Stimulated activated naive CD8-positive, alpha-beta T cell treated with anti-CD3 and anti-CD28 coated beads, Interleukin-15, Interleukin-2, amounts not matched to agents 100 ng/mL and 50 ng/mL, for 24 hours (primary cell): Measurements from ENCODE around the gene SMTN.

Source experiments
- H3K27ac Mint-ChIP-seq: one replicate; pipeline ENCODE4 v1.8.0; 2021; ENCODE audit warnings: mild to moderate bottlenecking, mixed read lengths
- H3K27me3 Mint-ChIP-seq: one replicate; pipeline ENCODE4 v1.8.0; 2021; ENCODE audit warnings: mixed read lengths
- H3K36me3 Mint-ChIP-seq: one replicate; pipeline ENCODE4 v1.8.0; 2021; ENCODE audit warnings: low read depth, mixed read lengths
- H3K4me1 Mint-ChIP-seq: one replicate; pipeline ENCODE4 v1.8.0; 2021; ENCODE audit warnings: low read depth, mixed read lengths
- H3K4me3 Mint-ChIP-seq: one replicate; pipeline ENCODE4 v1.8.0; 2021; ENCODE audit warnings: mild to moderate bottlenecking, mixed read lengths
- H3K9me3 Mint-ChIP-seq: one replicate; pipeline ENCODE4 v1.8.0; 2021; ENCODE audit warnings: mixed read lengths

The SMTN gene

DNA sequence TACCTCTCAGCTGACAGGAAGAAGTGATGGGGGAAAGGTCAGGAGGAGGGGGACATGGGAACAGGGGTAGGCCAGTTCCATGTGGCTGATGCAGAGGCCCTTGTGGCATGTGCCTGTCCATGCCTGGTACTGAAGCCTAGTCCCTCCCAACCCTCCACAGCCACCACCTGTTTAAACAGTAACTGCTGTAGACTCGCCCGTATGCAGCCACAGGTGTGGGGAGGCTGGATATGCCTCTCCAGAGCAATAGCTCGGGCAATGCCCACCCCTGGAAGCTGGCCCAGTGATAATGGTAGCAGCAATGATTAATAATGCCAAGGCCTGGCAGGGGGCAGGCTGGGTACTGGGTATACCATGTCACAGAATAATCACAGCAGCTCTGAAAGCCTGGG lies 2.3 kb downstream of the SMTN start:
- peaks cover 3% of the 10 kb centered on the region for H3K36me3 Mint-ChIP-seq
- H3K27ac Mint-ChIP-seq: no peak overlapping the region
- H3K4me3 Mint-ChIP-seq: peak overlapping the region; percentile 92
- no peaks in the 10 kb centered on the region for H3K9me3 Mint-ChIP-seq
- peaks cover 39% of the 10 kb centered on the region for H3K4me1 Mint-ChIP-seq
- no peaks in the 10 kb centered on the region for H3K27me3 Mint-ChIP-seq

DNA sequence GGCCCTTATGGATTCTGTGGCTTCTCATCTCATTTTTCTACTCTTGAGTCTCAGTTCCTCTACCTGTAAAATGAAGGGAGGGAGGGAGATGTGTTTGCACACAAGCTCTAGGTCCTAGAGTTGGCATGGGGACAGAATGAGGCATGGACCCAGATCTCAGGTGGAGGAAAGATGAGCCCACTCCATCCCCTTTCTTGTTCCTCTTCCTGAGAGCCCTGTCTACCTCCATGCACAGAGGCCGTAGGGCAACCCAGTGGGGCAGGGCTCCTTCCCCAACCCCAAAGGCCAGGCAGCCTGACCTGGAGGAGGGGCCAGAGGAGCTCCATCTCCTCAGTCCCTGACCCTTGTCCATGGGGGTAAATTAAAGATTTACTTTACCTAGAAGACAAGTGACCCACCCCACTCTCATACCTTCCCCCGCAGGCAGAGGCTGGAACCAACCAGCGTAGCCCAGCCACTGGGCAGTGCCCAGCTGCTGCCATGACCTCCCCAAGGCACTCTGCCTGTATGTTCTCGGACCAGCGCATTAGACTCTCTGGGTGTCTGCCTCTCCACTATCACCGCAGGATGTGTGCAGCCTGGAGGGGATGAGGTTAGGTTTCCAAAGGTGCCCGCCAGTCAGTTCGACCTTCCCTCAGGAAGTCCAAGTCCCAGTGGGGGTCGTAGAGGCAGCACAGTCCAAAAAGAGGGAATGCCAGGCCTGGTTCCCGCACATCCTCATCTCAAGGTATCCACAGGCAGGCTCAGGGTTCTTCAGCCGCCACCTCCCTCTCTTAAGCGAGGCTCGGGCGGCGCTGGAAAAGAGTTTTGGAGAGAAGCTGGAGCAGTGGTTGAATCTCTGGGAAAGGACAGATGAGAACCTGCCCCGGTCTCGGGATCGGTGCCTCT lies 3.0 kb downstream of the SMTN start:
- peaks cover 39% of the 10 kb centered on the region for H3K4me1 Mint-ChIP-seq
- peak overlapping the region; percentile 92 for H3K4me3 Mint-ChIP-seq
- H3K36me3 Mint-ChIP-seq: peaks cover 3% of the 10 kb centered on the region
- no peaks in the 10 kb centered on the region for H3K9me3 Mint-ChIP-seq
- H3K27me3 Mint-ChIP-seq: no peaks in the 10 kb centered on the region
- H3K27ac Mint-ChIP-seq: peak overlapping the region; percentile 86

DNA sequence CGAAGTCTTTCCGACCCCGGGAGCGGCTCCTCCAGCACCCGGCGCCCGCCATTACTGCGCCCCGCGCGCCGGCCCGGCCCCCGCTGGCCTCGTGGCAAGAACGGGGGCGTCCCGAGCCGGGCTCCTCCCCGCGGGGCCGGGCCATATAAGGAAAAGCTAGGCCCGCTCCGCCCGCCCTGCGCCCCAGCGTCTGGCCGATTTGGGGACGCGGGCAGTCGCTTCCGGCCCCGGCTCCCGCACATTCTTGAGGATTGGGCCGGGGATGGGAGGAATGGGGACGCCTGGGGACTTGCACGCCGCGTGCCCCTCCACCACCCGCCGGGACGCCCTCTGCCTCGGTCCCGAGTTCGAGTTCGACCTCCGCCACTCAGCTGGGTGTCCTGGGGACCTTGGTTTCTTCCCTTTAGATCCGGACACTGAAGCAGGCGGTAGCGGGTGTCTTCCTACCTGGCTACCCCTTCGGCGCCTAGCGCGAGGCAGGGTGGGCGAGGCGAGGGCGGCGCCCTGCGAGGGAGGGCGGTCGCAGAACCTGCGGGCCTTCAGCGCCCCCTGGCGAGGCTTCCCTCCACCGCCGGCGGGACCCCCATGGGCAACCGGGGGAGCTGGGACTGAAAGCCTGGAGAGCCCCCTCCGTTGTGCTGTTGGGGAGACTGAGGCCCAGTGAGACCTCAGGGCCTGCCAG lies 3.8 kb downstream of the SMTN start:
- Mint-ChIP-seq H3K27ac (peak overlapping the region; percentile 86), H3K36me3 (peaks cover 3% of the 10 kb centered on the region), H3K27me3 (no peaks in the 10 kb centered on the region), H3K4me1 (peaks cover 39% of the 10 kb centered on the region), H3K9me3 (no peaks in the 10 kb centered on the region), H3K4me3 (peak overlapping the region; percentile 92)

DNA sequence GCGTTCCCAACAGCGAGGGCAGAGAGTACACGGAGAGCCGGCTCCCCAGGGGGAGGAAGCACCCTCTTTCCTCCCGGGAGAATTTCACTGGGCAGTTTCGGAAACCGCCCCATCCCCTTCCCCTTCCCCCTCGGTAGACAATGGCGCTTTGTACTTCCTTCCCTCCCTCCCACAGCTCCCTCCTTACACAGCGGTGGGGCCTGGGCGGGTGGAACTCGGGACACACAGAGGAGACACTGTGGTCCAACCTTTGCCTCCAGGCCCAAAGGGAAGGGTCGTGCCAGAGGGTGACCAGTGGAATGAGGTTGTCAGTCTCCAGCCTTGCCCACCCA lies 4.3 kb downstream of the SMTN start:
- Mint-ChIP-seq H3K9me3 (no peaks in the 10 kb centered on the region), H3K27ac (peak overlapping the region; percentile 85), H3K4me3 (peak overlapping the region; percentile 92), H3K4me1 (peaks cover 37% of the 10 kb centered on the region), H3K36me3 (peaks cover 3% of the 10 kb centered on the region), H3K27me3 (no peaks in the 10 kb centered on the region)

DNA sequence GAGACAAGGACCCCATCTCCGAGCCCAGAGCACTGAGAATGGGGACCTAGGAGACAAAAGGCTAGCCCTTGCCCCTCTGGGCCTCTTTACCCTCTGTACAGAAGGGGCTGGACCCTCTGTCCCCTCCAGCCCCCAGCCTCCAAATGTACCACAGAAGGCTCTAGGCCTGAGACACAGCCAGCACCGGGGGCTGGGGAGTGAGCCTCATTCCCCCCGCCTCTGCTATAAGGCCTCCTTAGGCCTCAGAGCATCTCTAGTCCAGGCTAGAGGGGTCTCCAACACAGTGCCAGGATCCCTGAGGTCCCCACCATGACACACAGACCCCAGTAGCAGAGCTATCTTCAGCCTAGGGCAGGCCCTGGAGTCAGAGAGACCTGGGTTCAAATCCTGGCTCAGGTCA lies 4.8 kb downstream of the SMTN start:
- Mint-ChIP-seq H3K27me3 (no peaks in the 10 kb centered on the region), H3K36me3 (peaks cover 3% of the 10 kb centered on the region), H3K4me3 (peak overlapping the region; percentile 92), H3K4me1 (peaks cover 33% of the 10 kb centered on the region), H3K9me3 (no peaks in the 10 kb centered on the region), H3K27ac (no peak overlapping the region)

DNA sequence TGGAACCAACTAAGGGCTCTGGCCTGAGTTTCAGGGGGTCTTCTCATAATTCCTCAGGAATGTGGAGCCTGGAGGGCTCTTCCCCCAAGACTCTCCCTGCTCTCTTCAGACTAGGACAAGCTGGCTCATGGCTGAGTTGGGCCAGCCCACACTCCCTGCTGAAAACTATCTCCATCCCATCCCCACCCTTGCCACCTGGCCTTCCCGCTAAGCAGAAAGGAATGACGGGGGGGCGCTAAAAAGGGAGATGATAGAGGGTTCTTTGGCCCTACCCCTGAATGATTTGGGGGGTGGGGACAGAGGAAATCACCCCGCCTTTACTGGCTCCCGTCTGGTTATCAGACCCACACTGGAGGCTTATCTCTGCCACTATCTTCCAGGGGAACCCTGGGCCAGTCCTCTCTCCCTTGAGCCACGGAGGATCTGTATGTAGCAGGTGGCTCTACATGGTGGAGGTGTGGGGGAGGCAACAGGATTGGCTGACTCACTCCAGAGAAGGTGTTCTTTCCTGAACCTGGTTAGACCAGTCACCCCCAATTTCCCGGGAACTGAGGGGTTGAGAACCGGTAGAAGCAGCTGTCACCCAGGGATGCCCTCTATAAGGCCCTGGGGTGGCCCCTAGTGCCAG lies 5.7 kb downstream of the SMTN start:
- Mint-ChIP-seq H3K36me3 (peaks cover 3% of the 10 kb centered on the region), H3K4me1 (peaks cover 29% of the 10 kb centered on the region), H3K4me3 (no peak overlapping the region), H3K27me3 (no peaks in the 10 kb centered on the region), H3K27ac (no peak overlapping the region), H3K9me3 (no peaks in the 10 kb centered on the region)

DNA sequence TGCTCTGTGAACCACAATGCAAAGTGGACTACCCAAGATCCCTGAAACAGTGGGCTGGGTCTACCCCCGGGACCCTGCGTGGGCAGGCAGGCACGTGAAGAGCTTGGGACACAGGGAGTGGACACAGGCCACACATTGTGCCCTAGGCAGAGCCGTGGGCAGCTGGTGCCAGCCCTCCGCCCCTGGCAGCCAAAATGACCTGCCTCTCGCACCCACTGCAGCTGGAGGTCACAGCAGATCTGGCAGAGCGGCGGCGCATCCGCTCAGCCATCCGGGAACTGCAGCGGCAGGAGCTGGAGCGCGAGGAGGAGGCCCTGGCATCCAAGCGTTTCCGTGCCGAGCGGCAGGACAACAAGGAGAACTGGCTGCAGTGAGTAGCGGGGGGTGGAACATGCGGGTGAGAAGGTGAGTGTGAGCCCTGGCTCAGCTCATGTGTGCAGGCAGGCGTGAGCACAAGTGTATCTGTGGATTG lies 6.7 kb downstream of the SMTN start:
- Mint-ChIP-seq H3K27me3 (no peaks in the 10 kb centered on the region), H3K36me3 (peaks cover 3% of the 10 kb centered on the region), H3K4me3 (no peak overlapping the region), H3K27ac (no peak overlapping the region), H3K4me1 (peaks cover 19% of the 10 kb centered on the region), H3K9me3 (no peaks in the 10 kb centered on the region)

DNA sequence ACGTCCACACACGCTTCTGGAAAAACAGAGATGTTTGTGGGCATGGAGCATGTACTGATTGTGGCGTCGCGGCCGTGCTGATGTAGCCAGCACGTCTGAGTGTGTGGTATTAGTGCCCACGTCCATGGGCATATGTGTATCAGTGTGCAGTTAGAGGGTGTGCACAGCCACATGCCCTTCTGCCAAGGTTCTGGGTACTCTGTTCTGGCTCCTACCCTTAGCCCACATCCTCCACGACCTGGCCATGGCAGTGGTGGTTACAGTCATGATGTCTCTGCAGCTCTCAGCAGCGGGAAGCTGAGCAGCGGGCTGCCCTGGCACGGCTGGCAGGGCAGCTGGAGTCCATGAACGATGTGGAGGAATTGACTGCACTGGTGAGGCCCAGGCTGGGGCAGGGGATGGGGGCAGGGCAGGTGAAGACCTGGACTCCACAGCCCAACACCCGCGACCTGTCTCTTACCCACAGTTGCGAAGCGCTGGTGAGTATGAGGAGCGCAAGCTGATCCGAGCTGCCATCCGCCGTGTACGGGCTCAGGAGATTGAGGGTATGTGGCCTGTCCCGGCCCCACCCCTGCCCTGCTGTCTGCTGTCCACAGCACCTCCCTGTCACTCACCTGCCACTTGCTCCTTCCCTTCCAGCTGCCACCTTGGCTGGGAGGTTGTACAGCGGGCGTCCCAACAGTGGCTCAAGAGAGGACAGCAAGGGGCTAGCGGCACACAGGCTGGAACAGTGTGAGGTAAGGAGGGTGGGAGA lies 7.3 kb downstream of the SMTN start:
- peaks cover 3% of the 10 kb centered on the region for H3K36me3 Mint-ChIP-seq
- no peak overlapping the region for H3K27ac Mint-ChIP-seq
- H3K9me3 Mint-ChIP-seq: no peaks in the 10 kb centered on the region
- no peak overlapping the region for H3K4me3 Mint-ChIP-seq
- peaks cover 13% of the 10 kb centered on the region for H3K4me1 Mint-ChIP-seq
- H3K27me3 Mint-ChIP-seq: no peaks in the 10 kb centered on the region

DNA sequence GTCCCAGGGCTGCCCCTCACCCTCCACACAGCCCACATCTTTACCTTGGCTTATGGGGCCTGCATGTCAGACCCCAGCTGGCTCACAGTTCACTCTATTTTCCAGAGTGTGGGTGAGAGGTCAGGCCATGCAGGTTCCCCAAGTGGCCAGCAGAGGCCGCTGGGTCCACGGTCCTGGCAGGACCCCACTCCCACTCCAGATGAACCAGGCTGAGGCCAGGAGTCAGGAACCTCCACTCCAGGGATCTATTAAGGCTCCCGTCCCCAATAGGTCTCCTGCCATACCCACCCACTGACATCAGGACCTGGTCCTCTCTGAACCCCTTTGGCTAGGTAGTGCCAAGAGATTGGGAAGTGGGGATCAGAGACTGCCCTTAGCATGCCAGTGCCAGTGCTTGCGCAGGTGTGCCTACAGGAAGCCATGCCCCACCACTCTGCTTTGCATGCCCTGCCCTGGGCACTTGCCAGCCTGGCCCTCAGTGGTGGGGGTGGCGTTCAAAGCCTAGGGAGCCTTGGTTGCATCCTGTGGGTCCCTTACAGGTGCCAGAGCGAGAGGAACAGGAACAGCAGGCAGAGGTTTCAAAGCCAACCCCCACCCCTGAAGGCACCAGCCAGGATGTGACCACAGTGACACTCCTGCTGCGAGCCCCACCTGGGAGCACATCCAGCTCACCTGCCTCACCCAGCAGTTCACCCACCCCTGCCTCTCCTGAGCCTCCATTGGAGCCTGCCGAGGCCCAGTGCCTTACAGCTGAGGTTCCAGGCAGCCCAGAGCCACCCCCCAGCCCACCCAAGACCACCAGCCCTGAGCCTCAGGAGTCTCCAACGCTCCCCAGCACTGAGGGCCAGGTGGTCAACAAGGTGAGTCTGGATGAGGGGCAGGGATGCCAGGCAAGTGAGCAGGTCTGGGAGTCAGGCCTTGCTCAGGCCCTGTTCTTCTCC lies 8.3 kb downstream of the SMTN start:
- Mint-ChIP-seq H3K27ac (no peak overlapping the region), H3K4me3 (no peak overlapping the region)

DNA sequence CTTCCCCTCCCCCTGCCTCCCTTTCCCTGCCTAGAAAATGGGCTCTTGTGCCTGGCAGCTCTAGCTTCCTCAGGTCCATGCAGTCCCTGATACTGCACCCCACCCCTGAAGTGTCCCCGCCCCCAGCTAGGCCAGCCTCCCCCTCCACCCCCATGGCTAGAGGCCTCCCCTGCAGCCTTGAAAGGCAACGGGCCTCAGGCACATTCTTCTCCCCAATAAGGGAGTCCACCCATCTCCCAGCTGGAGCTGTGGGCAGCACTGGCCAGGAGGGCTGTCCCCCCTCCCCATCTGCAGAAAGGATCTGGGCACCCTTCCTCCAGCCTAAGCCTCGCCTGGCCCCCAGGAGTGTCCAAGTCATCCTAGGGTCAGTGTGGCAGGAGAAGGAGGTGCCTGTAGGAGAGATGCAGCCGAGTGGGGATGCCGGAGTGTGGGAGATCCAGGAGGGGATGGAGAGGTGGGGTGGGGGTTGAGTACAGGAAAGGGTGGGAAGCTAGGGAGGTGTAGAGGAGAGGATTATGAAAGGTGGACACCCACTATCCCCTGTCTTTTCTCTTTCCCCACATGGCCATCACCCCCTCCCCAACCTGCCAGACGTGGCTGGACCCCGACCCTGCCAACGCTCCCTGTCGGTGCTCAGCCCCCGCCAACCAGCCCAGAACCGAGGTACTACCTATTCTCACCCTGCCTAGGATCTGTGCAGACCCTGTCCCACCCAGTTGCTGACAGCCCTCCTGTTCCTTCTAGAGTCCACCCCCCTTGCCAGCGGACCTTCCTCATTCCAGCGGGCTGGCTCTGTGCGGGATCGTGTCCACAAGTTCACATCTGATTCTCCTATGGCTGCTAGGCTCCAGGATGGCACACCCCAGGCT lies 9.3 kb downstream of the SMTN start:
- no peak overlapping the region for H3K27ac Mint-ChIP-seq
- H3K4me3 Mint-ChIP-seq: no peak overlapping the region
- no peaks in the 10 kb centered on the region for H3K9me3 Mint-ChIP-seq
- H3K27me3 Mint-ChIP-seq: no peaks in the 10 kb centered on the region
- H3K36me3 Mint-ChIP-seq: no peaks in the 10 kb centered on the region
- H3K4me1 Mint-ChIP-seq: no peaks in the 10 kb centered on the region

More for the DNA sequence above, 8.3 kb downstream of the SMTN start:
- Mint-ChIP-seq H3K27me3 (no peaks in the 10 kb centered on the region), H3K9me3 (no peaks in the 10 kb centered on the region), H3K36me3 (peaks cover under 1% of the 10 kb centered on the region), H3K4me1 (peaks cover 3% of the 10 kb centered on the region)

- Mint-ChIP-seq H3K4me1 (no peaks in the 10 kb centered on the region), H3K9me3 (no peaks in the 10 kb centered on the region), H3K27ac (no peak overlapping the region), H3K36me3 (no peaks in the 10 kb centered on the region), H3K4me3 (no peak overlapping the region), H3K27me3 (no peaks in the 10 kb centered on the region)
Measured at GRCh38 chr22:31091106-31091975, 10.2 kb downstream of the SMTN start.

DNA sequence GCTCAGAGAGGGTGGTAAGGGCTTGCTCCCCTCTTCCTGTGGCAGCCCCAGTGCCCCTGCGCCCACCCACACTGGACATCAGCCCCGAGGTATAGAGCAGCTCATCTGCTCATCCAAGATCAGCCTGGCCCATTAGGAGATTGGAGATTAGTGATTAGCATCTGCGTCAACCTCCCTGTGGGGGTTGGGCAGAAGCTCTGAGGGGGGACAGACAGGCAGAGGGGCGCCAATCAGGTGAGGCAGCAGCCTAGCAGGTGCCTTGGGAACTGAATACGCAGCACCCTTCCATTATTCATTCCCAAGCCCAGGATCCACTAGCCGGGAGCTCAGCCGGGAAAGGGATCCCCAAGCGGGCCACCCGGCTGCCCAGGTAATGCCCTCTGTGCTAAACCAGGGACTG lies 11.0 kb downstream of the SMTN start:
- Mint-ChIP-seq H3K36me3 (no peaks in the 10 kb centered on the region), H3K27me3 (no peaks in the 10 kb centered on the region), H3K4me3 (no peak overlapping the region), H3K9me3 (no peaks in the 10 kb centered on the region), H3K4me1 (no peaks in the 10 kb centered on the region), H3K27ac (no peak overlapping the region)
